Right lobe of liver (tissue), 6 donors: ENCODE measurements around the gene MYBL2. TPM values are rescaled to one million over a fixed set of nuclear protein-coding genes. Genes with fewer than 3 reads are reported as not detected.
A peak's percentile ranks its signal among the peaks of the same experiment; 100 is the strongest.

Experiments
- ATAC-seq, 4 donors: fragments of 200-7000 bp; cut with Tn5 transposase; one replicate each; pipeline ENCODE4 v1.9.1; 2020; ENCODE audit warnings: mild to moderate bottlenecking in 4 of 4, moderate library complexity in 4 of 4
- DNase-seq, 3 donors: peaks; one replicate each; pipeline ENCODE4 v3.0.0-alpha.2; 2020
- H3K27ac ChIP-seq, 3 donors: fragments of 200-600 bp; one replicate each; pipeline ENCODE4 v1.8.0; 2022
- H3K27me3 ChIP-seq, 2 donors: fragments of 200-600 bp; one replicate each; pipeline ENCODE4 v1.8.0; 2022
- H3K36me3 ChIP-seq, 4 donors: fragments of 200-600 bp; sonication (generic) in 1 of 4; one replicate each; pipeline versions ENCODE4 v1.5.1 to v1.8.0; 2017 to 2022; ENCODE audit warnings: control low read depth in 1 of 4
- H3K4me1 ChIP-seq, 4 donors: fragments of 200-600 bp; sonication (generic) in 1 of 4; one replicate each; pipeline versions ENCODE4 v1.5.1 to v1.8.0; 2017 to 2022; ENCODE audit warnings: control low read depth in 1 of 4
- H3K4me3 ChIP-seq, 3 donors: fragments of 200-600 bp; one replicate each; pipeline ENCODE4 v1.8.0; 2022
- H3K9me3 ChIP-seq, 4 donors: fragments of 200-600 bp; sonication (generic) in 1 of 4; one replicate each; pipeline versions ENCODE4 v1.5.1 to v1.8.0; 2017 to 2022; ENCODE audit warnings: control low read depth in 1 of 4
- CTCF ChIP-seq, 4 donors: fragments of 200-600 bp in 3 of 4; fragments of 450-650 bp in 1 of 4; IDR thresholded peaks; one replicate each; pipeline versions ENCODE4 v1.5.1 to v1.8.0; 2016 to 2022; ENCODE audit warnings: antibody characterized with exemption in 4 of 4, mild to moderate bottlenecking in 2 of 4
- POLR2A ChIP-seq: fragments of 450-650 bp; IDR thresholded peaks from one replicate; pipeline ENCODE4 v1.6.1; 2017; ENCODE audit warnings: antibody characterized with exemption, mild to moderate bottlenecking
- WGBS: methylation state at CpG from one replicate; pipeline ENCODE4 v1.1.6; 2018; ENCODE audit warnings: low coverage, low lambda C conversion rate; ENCODE audit not compliant: insufficient coverage; ENCODE audit errors: missing lambda C conversion rate; 5-methylcytosine and 5-hydroxymethylcytosine counted together
- intact Hi-C, 2 donors: fragments of 100-400 bp; cut with DNase I; formaldehyde crosslinking; loops; one replicate each; pipeline versions ENCODE4 v1.11.2 to v1.14.1; 2022
- total RNA-seq, 6 experiments: library from RNA; depleted of rRNA in 2 of 6; stranded (reverse); fragments of >200 nt in 2 of 6; fragmentation: NEBNext Ultra II Directional in 3 of 6; extraction: Animal tissue kit (Norgen Biotek cat#: 25700) in 3 of 6; gene quantifications; one replicate each; pipeline versions ENCODE4 v1.1.0 to v1.2.4, GENCODE V29; 2016 to 2023
- donor health status: DM: no; HTN: yes; CAD: no.
- donor health status: DM: no; HTN: no; CAD: no.
- donor health status: DM: no; HTN: no; CAD: no.
- donor health status: DM: no; HTN: yes; CAD: no.
- donor health status: DM: no; HTN: yes; CAD: no.

MYBL2 gene
- total RNA-seq, 6 experiments from 2014 or later = 0.44 to 3.5 (median 1.8) TPM; not detected in 1

GRCh38 chr20:43761386-43762340 lies 94.7 kb downstream of the MYBL2 start:
- Histone ChIP-seq H3K9me3 (no peaks in the 10 kb centered on the region), H3K36me3 (no peaks in the 10 kb centered on the region), H3K27ac (no peak overlapping the region), H3K27me3 (no peaks in the 10 kb centered on the region), H3K4me3 (no peak overlapping the region), H3K4me1 (no peaks in the 10 kb centered on the region)
- intact Hi-C loops = no loop called here
- no peak for DNase-seq
- TF ChIP-seq POLR2A (no peak), CTCF (IDR thresholded peaks at IDR 0.05) (no peak)
- 80% methylated on average over 13 of the region's 15 CpGs for WGBS
- no peak for ATAC-seq

- TF ChIP-seq CTCF (IDR thresholded peaks at IDR 0.05) = no peak
- TF ChIP-seq POLR2A = no peak
- intact Hi-C loops = no loop called here
- H3K27ac ChIP-seq = no peak overlapping the region
- WGBS = 47% methylated on average over 3 of the region's 7 CpGs
- peak in 1 of 4 donors; percentile 25 for ATAC-seq
- H3K9me3 ChIP-seq = no peaks in the 10 kb centered on the region
- no peak for DNase-seq
- H3K4me1 ChIP-seq = no peaks in the 10 kb centered on the region
- H3K36me3 ChIP-seq = no peaks in the 10 kb centered on the region
- H3K4me3 ChIP-seq = no peak overlapping the region
- no peaks in the 10 kb centered on the region for H3K27me3 ChIP-seq
These were observed 96.0 kb downstream of the MYBL2 start for GRCh38 chr20:43762911-43763310.

GRCh38 chr20:43765916-43766315 lies 99.0 kb downstream of the MYBL2 start:
- H3K36me3 ChIP-seq = no peaks in the 10 kb centered on the region
- intact Hi-C loops = no loop called here
- no peak for DNase-seq
- H3K4me3 ChIP-seq = no peak overlapping the region
- no peak overlapping the region for H3K27ac ChIP-seq
- H3K27me3 ChIP-seq = no peaks in the 10 kb centered on the region
- no peaks in the 10 kb centered on the region for H3K4me1 ChIP-seq
- no peak for TF ChIP-seq CTCF (IDR thresholded peaks at IDR 0.05)
- TF ChIP-seq POLR2A = no peak
- ATAC-seq = no peak
- 31% methylated on average over 7 of the region's 7 CpGs for WGBS
- H3K9me3 ChIP-seq = no peaks in the 10 kb centered on the region

Other genes with a start within 250 kb of the MYBL2 start
- gene SRSF6, start 209.2 kb upstream of the MYBL2 start, total RNA-seq = 100 to 1,000 TPM in 1 of 6 experiments, 10 to 100 TPM in 5; 35.1 to 111 (median 76.8) TPM
- gene L3MBTL1, start 159.4 kb upstream of the MYBL2 start, total RNA-seq = 1 to 10 TPM; 1.2 to 3.2 (median 2.4) TPM
- 10 to 100 TPM; 47.3 to 80.2 (median 66.9) TPM for gene SGK2, start 108.1 kb upstream of the MYBL2 start, total RNA-seq
- gene IFT52, start 76.2 kb upstream of the MYBL2 start, total RNA-seq = 1 to 10 TPM; 3.4 to 6.0 (median 4.1) TPM
- gene GTSF1L, start 59.9 kb downstream of the MYBL2 start, total RNA-seq = not detected
- 1 to 10 TPM; 1.5 to 5.0 (median 2.2) TPM for gene TOX2, start 247.7 kb downstream of the MYBL2 start, total RNA-seq